Dermis blood vessel endothelial cell (primary cell): ENCODE results near the gene CTNS. TPM values are rescaled to one million over a fixed set of nuclear protein-coding genes. Genes with fewer than 3 reads are reported as not detected.

Experiments
- DNase-seq: peaks from one replicate; pipeline ENCODE4 v3.0.0; 2010
- total RNA-seq: library from RNA; depleted of rRNA; stranded (reverse); fragments of >200 nt; gene quantifications from 2 replicates; pipeline ENCODE4 v1.2.3, GENCODE V29; 2014

Gene CTNS
- 28.2 and 37.8 TPM in 2 replicates for total RNA-seq

GRCh38 chr17:3636154-3636907, at the start of gene CTNS, which contains the start of gene SHPK:
TSS of gene CTNS (plus strand) at chr17:3636760. CDS start at chr17:3640207, 3,447 bp downstream.
TSS of gene SHPK (minus strand) at chr17:3636250. CDS start at chr17:3636219, 31 bp downstream.
- peak; percentile 97 for DNase-seq

DNA sequence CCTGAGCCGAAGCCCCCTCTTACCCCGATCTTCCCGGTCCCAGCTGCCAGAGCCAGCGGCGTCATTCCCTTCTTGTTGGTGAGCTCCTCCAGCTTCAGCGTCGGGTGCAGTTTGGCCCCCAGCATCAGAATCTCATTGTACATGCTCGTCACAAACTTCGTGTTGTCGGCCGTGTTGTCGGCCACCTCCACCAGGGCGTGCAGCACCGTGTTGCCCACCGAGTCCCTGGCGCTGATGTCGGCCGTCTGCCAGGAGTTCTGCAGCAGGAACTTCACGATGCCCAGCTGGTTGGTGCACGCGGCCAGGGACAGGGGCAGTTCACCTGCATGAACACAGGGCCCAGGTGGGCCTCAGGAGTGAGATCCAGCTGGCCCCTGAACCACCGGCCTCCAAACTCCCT, 46.8 kb upstream of the CTNS start:
- DNase-seq: no peak

DNA sequence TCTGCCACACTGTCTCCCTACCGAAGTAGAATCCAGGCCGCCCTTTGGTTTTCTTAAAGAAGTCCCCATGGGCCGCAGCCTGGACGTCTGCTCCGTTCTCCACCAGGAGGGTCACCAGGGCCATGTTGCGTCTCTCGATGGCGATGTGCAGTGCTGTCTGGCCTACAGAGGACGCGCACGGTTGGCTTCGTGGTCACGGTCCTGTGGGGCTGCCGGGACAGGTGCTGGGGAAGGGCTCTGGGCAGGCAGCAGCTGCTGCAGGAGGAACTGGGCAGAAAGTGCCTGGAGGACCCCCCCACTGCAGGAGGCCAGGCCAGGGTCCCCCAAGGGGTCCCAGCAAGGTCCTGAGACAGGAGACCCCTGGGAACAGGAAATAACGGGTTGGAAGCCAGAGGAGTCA, 46.3 kb upstream of the CTNS start:
- DNase-seq: no peak

- no peak for DNase-seq
Observed at GRCh38 chr17:3590768-3591167, 45.8 kb upstream of the CTNS start.

- DNase-seq: no peak
Observed at GRCh38 chr17:3592216-3592860, 44.2 kb upstream of the CTNS start.

DNA sequence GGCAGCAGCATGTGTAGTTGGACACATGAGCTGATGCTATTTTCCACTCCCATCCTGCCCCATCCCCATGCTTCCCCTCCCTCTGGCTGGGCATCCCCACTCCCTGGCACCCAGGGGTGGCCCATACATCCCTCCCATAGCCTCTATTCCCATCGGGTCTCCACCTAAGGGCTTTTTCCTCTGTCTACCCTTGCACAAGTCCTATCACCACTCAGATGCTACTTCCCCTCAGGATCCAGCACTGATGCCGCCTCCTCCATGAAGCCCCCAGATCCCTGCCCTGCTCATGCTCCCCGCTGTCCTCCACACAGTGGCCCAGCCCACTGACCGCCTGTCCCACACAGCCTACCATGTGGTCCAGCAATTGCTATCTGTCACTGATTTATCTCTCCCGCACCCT, 43.2 kb upstream of the CTNS start:
- DNase-seq: no peak

GRCh38 chr17:3594051-3594800, 42.3 kb upstream of the CTNS start:
- DNase-seq: peak; percentile 72

DNA sequence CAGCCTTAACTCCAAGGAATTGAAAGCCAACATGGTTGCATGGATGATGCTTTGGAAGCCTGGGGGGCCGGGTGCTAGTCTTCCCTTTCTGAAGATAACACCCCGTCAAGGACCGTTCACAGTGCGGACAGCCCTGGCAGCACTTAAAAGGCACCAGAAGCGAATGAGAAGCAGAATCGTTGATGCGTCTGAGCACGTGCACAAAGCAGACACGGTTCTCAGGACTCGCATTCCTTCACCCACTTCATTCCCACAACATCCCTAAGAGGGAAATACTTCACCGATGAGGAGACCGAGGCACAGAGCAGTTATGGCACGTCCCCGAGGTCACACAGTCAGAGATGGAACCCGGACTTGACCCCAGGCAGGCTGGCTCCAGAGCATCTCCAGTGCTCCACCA, 41.6 kb upstream of the CTNS start:
- no peak for DNase-seq

GRCh38 chr17:3596804-3597464, 39.6 kb upstream of the CTNS start:
- no peak for DNase-seq

DNA sequence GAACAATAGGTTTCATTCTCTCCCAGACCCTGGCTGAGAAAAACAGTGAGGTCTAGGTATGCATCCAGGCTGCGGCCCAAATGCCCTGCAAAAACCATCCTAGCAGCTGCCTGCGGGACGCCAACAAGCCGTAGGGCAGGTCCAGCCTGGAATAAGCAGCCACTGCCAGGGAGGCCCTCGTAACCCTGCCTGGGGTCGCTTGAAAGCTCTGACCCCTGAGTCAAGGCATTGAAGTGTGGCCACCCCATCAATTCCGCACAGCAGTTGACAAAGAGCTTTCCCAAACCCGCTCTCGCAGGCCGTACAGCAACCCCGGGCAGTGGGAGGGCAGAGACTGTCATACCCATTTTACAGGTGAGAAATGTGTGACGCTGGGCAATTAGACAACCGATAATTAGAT, 38.5 kb upstream of the CTNS start:
- no peak for DNase-seq

DNA sequence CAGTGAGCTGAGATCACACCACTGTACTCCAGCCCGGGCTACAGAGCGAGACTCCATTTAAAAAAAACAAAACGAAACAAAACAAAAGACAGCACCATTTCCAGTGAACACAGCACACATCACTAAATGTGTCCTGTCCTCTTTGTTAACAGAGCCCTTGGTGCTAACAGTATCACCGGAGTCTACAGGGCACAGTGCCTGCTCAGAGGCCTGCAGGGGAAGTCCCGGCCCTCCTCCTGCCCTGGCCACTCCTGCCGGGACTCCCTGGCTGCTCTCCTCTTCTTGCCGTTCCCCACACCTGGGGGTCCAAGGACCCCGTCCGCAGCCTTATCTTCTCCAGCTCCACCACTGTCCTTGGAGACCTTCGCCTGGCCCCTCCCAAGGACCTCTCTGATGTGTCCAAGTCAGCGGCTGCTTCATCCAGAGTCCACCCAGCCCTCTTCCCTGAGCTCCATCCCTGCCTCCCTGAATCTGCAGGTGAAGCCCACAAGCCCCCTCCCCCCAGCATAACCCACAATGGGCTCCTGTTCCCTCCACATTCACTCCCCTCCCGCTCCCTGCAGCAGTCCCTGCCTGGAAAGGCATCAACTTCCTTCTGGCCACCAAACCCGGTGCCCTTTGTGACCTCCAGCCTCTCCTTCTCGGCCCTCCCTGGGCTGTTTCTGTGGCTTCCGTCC, 35.9 kb upstream of the CTNS start:
- DNase-seq: no peak

- DNase-seq: peak; percentile 52
Observed at GRCh38 chr17:3602499-3602898, 34.1 kb upstream of the CTNS start.

DNA sequence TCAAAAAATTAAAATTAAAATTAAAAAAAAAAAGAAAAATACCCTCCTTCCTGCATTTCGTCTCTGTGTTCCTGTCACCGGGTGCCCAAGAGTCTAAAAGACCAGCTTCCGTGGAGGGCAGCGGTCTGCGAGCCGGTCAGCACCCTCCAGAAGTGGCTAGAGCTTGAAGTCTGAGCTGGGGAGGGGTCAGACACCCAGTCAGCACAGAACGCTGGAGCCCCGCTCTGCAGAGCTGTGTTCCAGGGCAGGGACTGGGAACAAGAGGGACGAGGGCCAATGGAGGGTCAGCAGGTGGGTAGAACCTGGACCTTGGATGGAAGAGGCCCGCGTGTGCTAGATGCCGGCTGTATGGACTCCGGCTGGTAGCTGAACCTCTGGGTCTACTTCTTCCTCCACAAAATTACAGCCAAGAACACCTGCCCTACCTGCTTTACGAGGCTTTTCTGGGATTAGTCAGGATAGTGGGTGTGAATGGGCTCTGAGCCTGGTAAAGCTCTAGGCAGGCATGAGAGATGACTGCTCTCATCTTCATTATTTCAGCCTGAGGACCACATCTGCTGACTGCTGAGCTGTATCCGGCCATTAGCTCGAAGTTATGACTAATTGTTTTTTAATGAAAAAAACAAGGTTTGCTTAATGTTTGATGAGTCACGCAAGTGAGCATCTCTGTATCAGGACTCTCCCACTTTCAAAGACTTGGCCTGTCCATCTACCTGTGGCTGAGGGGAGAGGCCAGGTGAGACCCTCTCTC, 33.3 kb upstream of the CTNS start:
- peak; percentile 80 for DNase-seq

DNA sequence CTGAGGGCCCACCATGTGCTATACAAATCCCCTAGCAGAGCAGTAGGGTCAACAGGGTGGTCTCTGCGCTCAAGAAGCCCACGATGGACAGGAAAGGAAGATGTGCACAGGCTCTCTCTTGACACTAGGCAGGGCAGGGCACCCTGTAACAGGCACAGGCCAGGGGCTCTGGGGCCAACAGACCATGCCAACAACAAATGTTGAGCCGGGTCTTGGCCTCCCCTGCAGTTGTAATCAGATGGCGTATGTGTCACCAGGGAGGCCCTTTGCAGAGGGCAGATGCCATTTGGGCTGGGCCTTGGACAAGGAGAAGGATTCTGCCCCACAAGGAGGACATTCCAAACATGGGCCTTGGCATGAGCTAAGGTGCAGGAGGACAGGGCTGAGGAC, 32.7 kb upstream of the CTNS start:
- DNase-seq: no peak

DNA sequence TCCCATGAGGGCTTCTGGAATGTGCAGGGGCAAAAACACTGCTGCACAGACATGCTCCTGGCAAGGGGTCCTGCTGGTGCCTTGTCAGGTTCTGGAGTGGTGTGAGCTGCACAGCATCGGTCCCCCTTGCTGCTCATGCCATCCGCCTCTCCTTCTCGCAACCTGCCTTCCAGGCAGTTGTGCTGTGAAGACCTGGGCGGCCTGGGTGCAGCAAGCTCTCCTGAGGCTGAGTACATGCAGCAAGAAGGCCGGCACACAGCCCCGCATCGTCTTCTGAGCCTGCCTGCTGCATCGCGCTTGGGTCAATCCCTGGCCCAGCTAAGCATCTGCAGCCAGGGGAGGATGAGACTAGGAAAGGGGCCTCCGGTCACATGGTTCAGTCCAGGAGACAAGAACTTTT, 26.9 kb upstream of the CTNS start:
- DNase-seq: no peak

GRCh38 chr17:3610523-3610922, 26.0 kb upstream of the CTNS start:
- no peak for DNase-seq

- no peak for DNase-seq
Observed at GRCh38 chr17:3613124-3613523, 23.4 kb upstream of the CTNS start.

- no peak for DNase-seq
Observed at GRCh38 chr17:3615160-3615870, 21.2 kb upstream of the CTNS start.

DNA sequence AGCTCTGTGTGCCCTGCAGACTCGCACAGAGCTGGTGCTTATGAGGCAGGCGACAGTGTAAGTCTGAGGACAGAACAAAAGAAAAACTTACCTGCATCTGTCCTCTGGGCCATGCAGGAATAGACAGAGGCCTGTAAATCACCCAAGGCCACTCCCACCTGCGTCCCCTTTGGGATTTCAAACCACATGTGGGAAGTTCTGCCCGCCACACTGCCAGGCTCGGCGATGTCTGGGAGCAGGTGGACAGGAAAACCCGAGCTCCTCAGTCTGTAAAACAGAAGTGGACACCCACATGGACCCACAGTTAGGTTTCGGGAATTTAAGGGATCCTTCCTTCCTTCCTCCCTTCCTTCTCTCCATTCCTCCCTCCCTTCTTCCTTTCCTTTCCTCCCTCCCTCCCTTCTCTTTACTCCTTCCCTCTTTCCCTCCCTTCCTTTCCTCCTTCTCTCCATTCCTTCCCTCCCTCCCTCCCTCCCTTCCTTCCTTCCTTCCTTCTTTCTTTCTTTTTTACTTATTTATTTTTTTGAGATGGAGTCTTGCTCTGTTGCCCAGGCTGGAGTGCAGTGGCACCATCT, 15.3 kb upstream of the CTNS start:
- no peak for DNase-seq

GRCh38 chr17:3622977-3623594, 13.5 kb upstream of the CTNS start:
- no peak for DNase-seq
